IMR-90 (cell line): ENCODE measurements around the gene LRCH3.

Experiments
- CHD1 ChIP-seq: IDR thresholded peaks from 2 replicates; pipeline ENCODE4 v1.6.1; 2012; ENCODE audit warnings: low read depth, low read length, improper control_type of control experiment
- MAFK ChIP-seq: IDR thresholded peaks from 2 replicates; pipeline ENCODE4 v1.6.1; 2012; ENCODE audit warnings: low read depth, low read length, improper control_type of control experiment
- SMC3 ChIP-seq: fragments of 150-350 bp; IDR thresholded peaks from 2 replicates; pipeline ENCODE4 v1.6.1; 2016; ENCODE audit warnings: low read depth, mild to moderate bottlenecking, antibody characterized with exemption, low read length, moderate library complexity
- TF ChIP-seq, protein P1 (sequence below): conservative IDR thresholded peaks from 2 replicates; pipeline ENCODE4 v1.5.1; 2012; ENCODE audit warnings: mild to moderate bottlenecking, low read depth, low read length, improper control_type of control experiment

- TF ChIP-seq MAFK (no peak), SMC3 (no peak), CHD1 (no peak)
- TF ChIP-seq, protein P1, sequence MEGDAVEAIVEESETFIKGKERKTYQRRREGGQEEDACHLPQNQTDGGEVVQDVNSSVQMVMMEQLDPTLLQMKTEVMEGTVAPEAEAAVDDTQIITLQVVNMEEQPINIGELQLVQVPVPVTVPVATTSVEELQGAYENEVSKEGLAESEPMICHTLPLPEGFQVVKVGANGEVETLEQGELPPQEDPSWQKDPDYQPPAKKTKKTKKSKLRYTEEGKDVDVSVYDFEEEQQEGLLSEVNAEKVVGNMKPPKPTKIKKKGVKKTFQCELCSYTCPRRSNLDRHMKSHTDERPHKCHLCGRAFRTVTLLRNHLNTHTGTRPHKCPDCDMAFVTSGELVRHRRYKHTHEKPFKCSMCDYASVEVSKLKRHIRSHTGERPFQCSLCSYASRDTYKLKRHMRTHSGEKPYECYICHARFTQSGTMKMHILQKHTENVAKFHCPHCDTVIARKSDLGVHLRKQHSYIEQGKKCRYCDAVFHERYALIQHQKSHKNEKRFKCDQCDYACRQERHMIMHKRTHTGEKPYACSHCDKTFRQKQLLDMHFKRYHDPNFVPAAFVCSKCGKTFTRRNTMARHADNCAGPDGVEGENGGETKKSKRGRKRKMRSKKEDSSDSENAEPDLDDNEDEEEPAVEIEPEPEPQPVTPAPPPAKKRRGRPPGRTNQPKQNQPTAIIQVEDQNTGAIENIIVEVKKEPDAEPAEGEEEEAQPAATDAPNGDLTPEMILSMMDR, result no peak
These were observed 97.5 kb downstream of the LRCH3 start for GRCh38 chr3:197888511-197888910.
